ENCODE data around the gene CHDH.

- TF ChIP-seq POLR2AphosphoS5 (IDR thresholded peaks at IDR 0.05; ENCODE audit: low read depth, low read length) (no peak), TAF1 (IDR thresholded peaks at IDR 0.05; ENCODE audit: low read depth, low read length) (no peak), POLR2A (IDR thresholded peaks at IDR 0.05; ENCODE audit: low read depth, low read length) (no peak), POU2F2 (IDR thresholded peaks at IDR 0.05; ENCODE audit: low read depth, low read length) (no peak), PAX5 (IDR thresholded peaks at IDR 0.05; ENCODE audit: insufficient read depth, low read length, severe bottlenecking) (no peak)
Measured at GRCh38 chr3:53883008-53883407, 36.8 kb upstream of the CHDH start.

All from GM12891 (cell line).